Measurements from ENCODE around the gene KIF11. TPM values are rescaled to one million over a fixed set of nuclear protein-coding genes. Genes with fewer than 3 reads are reported as not detected.

KIF11 gene
- 1.1 TPM for total RNA-seq (2013)
- polyA plus RNA-seq (under 1 TPM; 0.07 to 0.55 (median 0.40) TPM), polyA minus RNA-seq (0.24 and 0.28 TPM in 2 replicates), total RNA-seq (1.1 to 24.9 (median 2.2) reads per million in 11 experiments)

DNA sequence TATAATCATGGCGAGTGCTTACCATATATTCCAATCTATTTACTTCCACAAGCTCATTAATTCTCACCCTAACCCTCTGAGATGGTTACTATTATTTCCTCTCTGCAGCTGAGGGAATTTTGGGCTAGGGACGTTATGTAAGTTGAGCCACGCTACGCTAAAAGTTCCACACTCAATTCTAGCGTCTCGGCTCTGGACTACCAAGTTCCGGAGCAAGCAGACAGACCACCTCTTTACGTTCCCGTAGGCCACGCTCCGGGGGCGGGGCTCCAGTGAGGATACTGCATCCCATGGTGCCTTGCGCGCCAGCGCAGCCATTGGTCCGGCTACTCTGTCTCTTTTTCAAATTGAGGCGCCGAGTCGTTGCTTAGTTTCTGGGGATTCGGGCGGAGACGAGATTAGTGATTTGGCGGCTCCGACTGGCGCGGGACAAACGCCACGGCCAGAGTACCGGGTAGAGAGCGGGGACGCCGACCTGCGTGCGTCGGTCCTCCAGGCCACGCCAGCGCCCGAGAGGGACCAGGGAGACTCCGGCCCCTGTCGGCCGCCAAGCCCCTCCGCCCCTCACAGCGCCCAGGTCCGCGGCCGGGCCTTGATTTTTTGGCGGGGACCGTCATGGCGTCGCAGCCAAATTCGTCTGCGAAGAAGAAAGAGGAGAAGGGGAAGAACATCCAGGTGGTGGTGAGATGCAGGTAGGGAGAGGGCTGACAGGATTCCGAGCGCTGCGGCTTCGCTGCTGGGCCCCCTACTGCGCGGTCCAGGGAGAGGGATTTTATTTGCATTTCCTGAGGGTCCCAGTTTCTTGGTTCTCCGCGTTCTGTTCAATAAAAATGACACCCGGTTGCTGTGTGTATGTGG, at the start of gene KIF11:
Gene KIF11, plus strand, starts transcription at position 370 of the 858 bp plus-strand sequence. Its CDS starts 246 bp downstream, at position 616.
- TF ChIP-seq CTCF (IDR thresholded peaks at IDR 0.05): no peak
- H3K79me2 ChIP-seq (ENCODE audit: insufficient read depth, low read length): peaks cover 51% of the 10 kb centered on the region

DNA sequence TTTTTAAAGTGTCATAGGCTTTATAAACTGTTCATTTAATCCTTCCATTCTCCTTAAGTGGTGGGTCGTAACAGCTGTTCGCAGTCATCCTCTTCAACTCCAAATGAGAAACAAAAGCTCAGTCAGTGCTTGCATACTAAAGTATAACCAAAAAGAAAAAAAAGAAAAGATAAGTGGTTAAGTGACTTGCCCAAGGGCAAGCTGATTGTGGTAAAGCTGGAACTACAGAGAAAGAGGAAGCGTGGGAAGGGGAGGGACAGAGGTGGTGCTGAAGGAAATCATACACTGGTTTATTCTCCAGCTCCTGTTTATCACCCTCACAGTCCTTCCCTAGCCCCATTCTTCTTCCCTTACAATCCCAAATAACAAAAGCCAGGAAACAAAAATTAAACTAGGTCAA, 48.6 kb upstream of the KIF11 start:
- no peak overlapping the region for H3K4me3 ChIP-seq (replicated peaks in 1 of 3; ENCODE audit: low read depth in 2 of 3, low read length in 3 of 3)
- H3K4me1 Mint-ChIP-seq: peaks cover 24% of the 10 kb centered on the region
- H3K4me2 ChIP-seq (replicated peaks; ENCODE audit: extremely low read depth, low read length, poor library complexity, severe bottlenecking): no peak overlapping the region
- H3K27ac ChIP-seq (ENCODE audit: low read depth in 1 of 2, low read length in 2 of 2): no peak overlapping the region
- intact Hi-C loops (cut with micrococcal nuclease): no loop called here
- DNase-seq: peak; percentile 43 to 44 (median 43)
- peaks cover 39% of the 10 kb centered on the region for H3K79me2 ChIP-seq (ENCODE audit: insufficient read depth, low read length)
- H3K4me1 ChIP-seq (ENCODE audit: control insufficient read depth in 1 of 2, insufficient read depth in 2 of 2, low read length in 2 of 2): peaks cover 16% of the 10 kb centered on the region in 2 donors
- H3K27me3 ChIP-seq (ENCODE audit: control insufficient read depth in 2 of 2, insufficient read depth in 2 of 2, low read length in 2 of 2): no peaks in the 10 kb centered on the region
- no peak overlapping the region for H3K9ac ChIP-seq (ENCODE audit: insufficient read depth, low read length, poor library complexity, severe bottlenecking)
- H3K36me3 Mint-ChIP-seq: peaks cover 21 to 40% of the 10 kb centered on the region in 2 donors
- H4K20me1 ChIP-seq (ENCODE audit: insufficient read depth, low read length): peaks cover 32% of the 10 kb centered on the region
- no peaks in the 10 kb centered on the region for H3K27me3 Mint-ChIP-seq (ENCODE audit: low read depth in 3 of 3)
- TF ChIP-seq CTCF (IDR thresholded peaks at IDR 0.05): no peak
- peaks cover 13 to 28% of the 10 kb centered on the region in 2 donors for H3K36me3 ChIP-seq (replicated peaks in 1 of 2; ENCODE audit: control insufficient read depth in 1 of 2, insufficient read depth in 2 of 2, low read length in 2 of 2)
- no peaks in the 10 kb centered on the region for H3K9me3 ChIP-seq (replicated peaks in 1 of 2; ENCODE audit: control insufficient read depth in 1 of 2, insufficient read depth in 1 of 2, low read length in 2 of 2)
- peak overlapping the region; percentile 30 to 84 (median 60) for H3K27ac Mint-ChIP-seq
- H3K9me3 Mint-ChIP-seq: no peaks in the 10 kb centered on the region
- H2AFZ ChIP-seq (ENCODE audit: insufficient read depth, low read depth, low read length, poor library complexity, severe bottlenecking): no peak overlapping the region
- peak overlapping the region in 1 of 2 donors; percentile 80 for H3K4me3 Mint-ChIP-seq
- no CpG with 5 or more reads among the region's 3 CpGs for WGBS (ENCODE audit: insufficient coverage)

More for the DNA sequence above, at the start of gene KIF11:
- Mint-ChIP-seq H3K4me3 (peak within 1 kb of the TSS; percentile 91 to 95), H3K27me3 (ENCODE audit: low read depth in 3 of 3) (peaks cover 0 to 3% (median 1%) of the 10 kb centered on the region in 3 donors), H3K27ac (peak within 1 kb of the TSS; percentile 94 to 99 (median 97)), H3K9me3 (no peaks in the 10 kb centered on the region), H3K4me1 (peaks cover 52% of the 10 kb centered on the region), H3K36me3 (no peaks in the 10 kb centered on the region)
- Histone ChIP-seq H3K9ac (ENCODE audit: insufficient read depth, low read length, poor library complexity, severe bottlenecking) (peak within 1 kb of the TSS; percentile 76), H2AFZ (ENCODE audit: insufficient read depth, low read depth, low read length, poor library complexity, severe bottlenecking) (peak within 1 kb of the TSS; percentile 95), H3K4me2 (replicated peaks; ENCODE audit: extremely low read depth, low read length, poor library complexity, severe bottlenecking) (peak within 1 kb of the TSS; percentile 100), H3K36me3 (replicated peaks in 1 of 2; ENCODE audit: control insufficient read depth in 1 of 2, insufficient read depth in 2 of 2, low read length in 2 of 2) (no peaks in the 10 kb centered on the region), H3K4me1 (ENCODE audit: control insufficient read depth in 1 of 2, insufficient read depth in 2 of 2, low read length in 2 of 2) (peaks cover 40 to 46% of the 10 kb centered on the region in 2 donors), H3K4me3 (replicated peaks in 1 of 3; ENCODE audit: low read depth in 2 of 3, low read length in 3 of 3) (peak within 1 kb of the TSS; percentile 63 to 99 (median 72)), H3K27me3 (ENCODE audit: control insufficient read depth in 2 of 2, insufficient read depth in 2 of 2, low read length in 2 of 2) (no peaks in the 10 kb centered on the region), H3K9me3 (replicated peaks in 1 of 2; ENCODE audit: control insufficient read depth in 1 of 2, insufficient read depth in 1 of 2, low read length in 2 of 2) (no peaks in the 10 kb centered on the region), H4K20me1 (ENCODE audit: insufficient read depth, low read length) (no peaks in the 10 kb centered on the region), H3K27ac (ENCODE audit: low read depth in 1 of 2, low read length in 2 of 2) (peak within 1 kb of the TSS; percentile 93 to 97)
- under 1% methylated on average over 55 of the region's 61 CpGs for WGBS (ENCODE audit: insufficient coverage)
- intact Hi-C loops (cut with micrococcal nuclease): loop anchor here (5.0 to 10.0 kb wide), 3 partner anchors 92 to 252 kb away; partner anchors contain the start of genes EXOC6 (in 1 of the 2) and HHEX (in 1 of the 2)
- DNase-seq: peak; percentile 89 to 97 (median 91)
